ENCODE measurements around the gene RAB6D. TPM values are rescaled to one million over a fixed set of nuclear protein-coding genes. Genes with fewer than 3 reads are reported as not detected.
"Not testable (repeated sequence)": the region's sequence is repeated elsewhere in the genome, so short reads cannot be mapped to it uniquely, and the experiment has no call there.

The RAB6D gene
- total and polyA plus RNA-seq, 12 donors, result 0.08 to 0.53 (median 0.21) TPM; not detected in 7

DNA sequence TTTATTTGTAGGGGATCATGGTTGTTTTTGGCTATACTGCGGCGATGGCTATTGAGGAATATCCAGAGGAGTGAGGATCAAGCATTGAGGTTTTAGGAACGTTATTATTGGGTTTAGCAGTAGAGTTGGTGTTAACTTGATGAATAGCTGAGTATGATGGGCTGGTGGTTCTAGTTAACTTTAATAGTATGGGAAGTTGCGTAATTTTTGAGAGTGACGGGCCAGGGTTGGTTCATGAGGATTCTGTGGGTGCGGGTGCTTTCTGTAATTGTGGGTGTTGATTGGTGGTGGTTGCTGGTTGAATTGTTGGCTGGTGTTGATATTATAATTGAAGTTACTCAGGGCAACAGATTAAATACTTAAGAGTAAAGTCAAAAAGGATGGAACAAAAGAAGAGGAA is 6.0 kb upstream of the RAB6D start:
- Histone ChIP-seq H3K27me3 (peaks cover 4% of the 10 kb centered on the region), H3K27ac (no peak overlapping the region), H3K36me3 (replicated peaks in 1 of 2) (no peaks in the 10 kb centered on the region), H3K4me1 (replicated peaks in 1 of 2) (no peaks in the 10 kb centered on the region), H3K9me3 (replicated peaks in 1 of 3) (no peaks in the 10 kb centered on the region), H3K4me3 (no peak overlapping the region)
- intact Hi-C loops (cut with DNase I), result no loop called here
- TF ChIP-seq POLR2A (IDR thresholded peaks at IDR 0.05), result no peak
- TF ChIP-seq, protein P1, sequence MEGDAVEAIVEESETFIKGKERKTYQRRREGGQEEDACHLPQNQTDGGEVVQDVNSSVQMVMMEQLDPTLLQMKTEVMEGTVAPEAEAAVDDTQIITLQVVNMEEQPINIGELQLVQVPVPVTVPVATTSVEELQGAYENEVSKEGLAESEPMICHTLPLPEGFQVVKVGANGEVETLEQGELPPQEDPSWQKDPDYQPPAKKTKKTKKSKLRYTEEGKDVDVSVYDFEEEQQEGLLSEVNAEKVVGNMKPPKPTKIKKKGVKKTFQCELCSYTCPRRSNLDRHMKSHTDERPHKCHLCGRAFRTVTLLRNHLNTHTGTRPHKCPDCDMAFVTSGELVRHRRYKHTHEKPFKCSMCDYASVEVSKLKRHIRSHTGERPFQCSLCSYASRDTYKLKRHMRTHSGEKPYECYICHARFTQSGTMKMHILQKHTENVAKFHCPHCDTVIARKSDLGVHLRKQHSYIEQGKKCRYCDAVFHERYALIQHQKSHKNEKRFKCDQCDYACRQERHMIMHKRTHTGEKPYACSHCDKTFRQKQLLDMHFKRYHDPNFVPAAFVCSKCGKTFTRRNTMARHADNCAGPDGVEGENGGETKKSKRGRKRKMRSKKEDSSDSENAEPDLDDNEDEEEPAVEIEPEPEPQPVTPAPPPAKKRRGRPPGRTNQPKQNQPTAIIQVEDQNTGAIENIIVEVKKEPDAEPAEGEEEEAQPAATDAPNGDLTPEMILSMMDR (IDR thresholded peaks at IDR 0.05), result no peak
- no peak for DNase-seq
- WGBS, 4 donors, result 83 to 92% (median 87%) methylated on average over 6 of the region's 6 CpGs

DNA sequence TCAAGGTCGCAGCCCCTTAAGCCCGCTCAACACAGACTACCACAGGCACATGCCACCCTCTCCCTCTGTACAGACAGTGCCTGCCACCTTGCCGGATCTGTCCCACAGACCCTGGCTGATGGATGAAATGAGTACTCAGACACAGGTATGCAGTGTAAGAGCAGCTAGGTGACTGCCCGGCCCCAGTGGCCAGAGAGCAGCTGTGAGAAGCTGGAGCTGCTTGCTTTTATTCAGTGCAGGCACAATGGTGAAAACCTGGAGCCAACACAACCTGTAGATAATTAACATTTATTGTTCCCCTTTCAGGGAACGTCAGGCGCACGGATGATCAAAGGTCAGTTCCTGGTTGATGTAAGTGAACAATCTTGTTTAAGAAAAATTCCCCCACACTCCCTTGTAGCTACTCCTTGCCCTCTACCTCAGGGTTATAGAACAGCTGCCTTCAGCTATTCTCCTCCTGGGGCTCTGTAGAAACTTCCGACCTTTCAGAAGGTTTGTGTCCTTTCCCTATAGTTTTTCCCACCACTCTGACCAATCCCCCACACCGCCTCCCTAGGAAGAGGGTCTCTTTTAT is 4.6 kb upstream of the RAB6D start:
- 89 to 100% (median 92%) methylated on average over 2 to 8 of the region's 9 CpGs for WGBS, 4 donors
- peaks cover 11% of the 10 kb centered on the region for H3K27me3 ChIP-seq
- H3K27ac ChIP-seq; H3K9me3 ChIP-seq (replicated peaks in 1 of 3); DNase-seq; H3K4me1 ChIP-seq (replicated peaks in 1 of 2); H3K36me3 ChIP-seq (replicated peaks in 1 of 2); H3K4me3 ChIP-seq; intact Hi-C loops (cut with DNase I): not testable (repeated sequence)

GRCh38 chr2:131367352-131367751 is 3.4 kb upstream of the RAB6D start:
- intact Hi-C loops (cut with DNase I), result no loop called here
- TF ChIP-seq POLR2A (IDR thresholded peaks at IDR 0.05), result no peak
- TF ChIP-seq, protein P1 (IDR thresholded peaks at IDR 0.05), result no peak
- DNase-seq, result no peak
- peaks cover 11% of the 10 kb centered on the region for H3K27me3 ChIP-seq
- H3K9me3 ChIP-seq (replicated peaks in 1 of 3), result no peaks in the 10 kb centered on the region
- no peaks in the 10 kb centered on the region for H3K4me1 ChIP-seq (replicated peaks in 1 of 2)
- H3K4me3 ChIP-seq, result no peak overlapping the region
- H3K27ac ChIP-seq, result no peak overlapping the region
- H3K36me3 ChIP-seq (replicated peaks in 1 of 2), result no peaks in the 10 kb centered on the region
- WGBS, 4 donors, result 83 to 92% (median 84%) methylated on average over 6 to 7 of the region's 7 CpGs

DNA sequence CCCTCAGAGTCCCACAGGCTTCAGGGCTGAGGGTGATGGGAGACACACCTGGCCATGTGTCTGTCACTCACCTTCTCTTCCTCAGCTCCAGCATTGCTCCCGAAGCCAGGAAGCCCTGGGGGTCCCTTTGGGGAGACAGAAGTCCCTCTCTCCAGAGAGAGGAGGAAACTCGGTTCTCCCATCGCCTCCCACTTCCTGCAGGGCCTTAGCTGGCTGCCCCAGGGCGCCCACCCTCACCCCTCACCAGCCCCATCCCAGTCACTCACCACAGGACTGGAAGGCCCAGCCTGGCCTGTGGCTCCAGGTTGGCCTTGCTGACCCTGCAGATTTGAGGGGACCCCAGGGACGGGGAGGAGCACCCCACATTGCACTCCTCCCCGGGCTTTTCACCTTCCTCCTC is 2.7 kb upstream of the RAB6D start:
- no peaks in the 10 kb centered on the region for H3K4me1 ChIP-seq (replicated peaks in 1 of 2)
- DNase-seq, result no peak
- no peak overlapping the region for H3K27ac ChIP-seq
- H3K4me3 ChIP-seq, result no peak overlapping the region
- H3K9me3 ChIP-seq (replicated peaks in 1 of 3), result no peaks in the 10 kb centered on the region
- TF ChIP-seq, protein P1 (IDR thresholded peaks at IDR 0.05), result no peak
- no peak for TF ChIP-seq POLR2A (IDR thresholded peaks at IDR 0.05)
- H3K27me3 ChIP-seq, result peaks cover 14% of the 10 kb centered on the region
- intact Hi-C loops (cut with DNase I), result no loop called here
- 75 to 86% (median 79%) methylated on average over 4 to 6 of the region's 6 CpGs for WGBS, 4 donors
- no peaks in the 10 kb centered on the region for H3K36me3 ChIP-seq (replicated peaks in 1 of 2)

- intact Hi-C loops (cut with DNase I), result no loop called here
- peaks cover 18% of the 10 kb centered on the region for H3K27me3 ChIP-seq
- no peaks in the 10 kb centered on the region for H3K36me3 ChIP-seq (replicated peaks in 1 of 2)
- no peaks in the 10 kb centered on the region for H3K4me1 ChIP-seq (replicated peaks in 1 of 2)
- H3K9me3 ChIP-seq (replicated peaks in 1 of 3), result no peaks in the 10 kb centered on the region
- TF ChIP-seq POLR2A (IDR thresholded peaks at IDR 0.05), result no peak
- TF ChIP-seq, protein P1 (IDR thresholded peaks at IDR 0.05), result no peak
- no peak overlapping the region for H3K4me3 ChIP-seq
- 92 to 98% (median 93%) methylated on average over 6 of the region's 6 CpGs for WGBS, 4 donors
- no peak overlapping the region for H3K27ac ChIP-seq
- no peak for DNase-seq
These were observed 1.5 kb upstream of the RAB6D start for GRCh38 chr2:131365452-131365851.

DNA sequence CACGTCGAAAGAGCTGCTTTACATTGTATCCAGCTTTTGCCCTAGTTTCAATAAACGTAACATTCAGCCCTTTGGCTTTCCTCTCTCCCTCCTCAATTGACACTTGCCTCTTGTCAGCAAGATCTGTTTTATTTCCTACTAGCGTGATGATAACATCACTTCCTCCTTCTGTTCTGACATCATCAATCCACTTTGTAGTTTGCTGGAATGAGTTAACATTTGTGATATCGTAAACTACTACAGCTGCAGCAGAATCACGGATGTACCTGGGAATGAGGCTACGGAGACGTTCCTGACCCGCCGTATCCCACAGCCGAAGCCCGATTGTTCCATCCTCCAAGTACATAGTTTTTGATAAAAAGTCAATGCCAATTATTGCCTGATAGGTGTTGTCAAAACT is 755 bp downstream of the RAB6D start:
- H3K27me3 ChIP-seq, result peaks cover 18% of the 10 kb centered on the region
- H3K4me1 ChIP-seq (replicated peaks in 1 of 2); H3K27ac ChIP-seq; intact Hi-C loops (cut with DNase I); H3K36me3 ChIP-seq (replicated peaks in 1 of 2); DNase-seq; H3K9me3 ChIP-seq (replicated peaks in 1 of 3); H3K4me3 ChIP-seq: not testable (repeated sequence)
- 4 to 9% (median 5%) methylated on average over 3 to 6 of the region's 12 CpGs for WGBS, 4 donors

- 58 to 66% (median 62%) methylated on average over 4 of the region's 4 CpGs for WGBS, 4 donors
- H3K4me1 ChIP-seq (replicated peaks in 1 of 2); intact Hi-C loops (cut with DNase I); H3K27ac ChIP-seq; DNase-seq; H3K36me3 ChIP-seq (replicated peaks in 1 of 2); H3K4me3 ChIP-seq; H3K9me3 ChIP-seq (replicated peaks in 1 of 3): not testable (repeated sequence)
- H3K27me3 ChIP-seq, result peaks cover 16% of the 10 kb centered on the region
These were observed 2.2 kb downstream of the RAB6D start for GRCh38 chr2:131361773-131362172.

All from adrenal gland (tissue), 12 donors.